ENCODE data around the gene GP1BB. TPM values are rescaled to one million over a fixed set of nuclear protein-coding genes. Genes with fewer than 3 reads are reported as not detected.

GP1BB gene
- total RNA-seq, 1 experiment from 2014 or later, result 3.6 TPM

DNA sequence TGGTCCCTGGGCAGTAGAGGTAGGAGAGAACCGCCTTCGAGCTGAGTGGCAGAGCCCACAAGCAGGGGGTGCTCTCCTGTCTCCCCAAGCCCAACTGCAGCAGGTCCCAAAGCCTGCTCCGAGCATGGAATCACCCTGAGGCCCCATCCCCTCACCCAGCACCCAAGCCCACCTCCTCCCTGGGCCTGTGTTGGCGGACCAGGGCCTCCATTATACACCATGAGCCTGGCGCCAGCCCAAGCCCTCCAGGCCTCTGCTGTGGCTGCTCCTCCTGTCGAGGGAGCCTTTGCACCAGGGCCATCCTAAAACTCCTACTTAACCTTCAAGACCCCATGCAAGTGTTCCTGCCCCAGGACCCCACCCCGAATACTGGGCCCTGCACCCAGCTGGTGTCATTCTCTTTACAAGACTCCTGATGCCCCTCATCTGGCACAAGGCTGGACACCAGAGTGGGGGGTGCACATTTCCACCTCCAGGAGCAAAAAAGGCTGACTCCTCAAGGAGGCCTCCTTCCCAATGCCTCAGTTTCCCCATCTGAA, 16.6 kb downstream of the GP1BB start:
- ChIA-PET POLR2A (no interaction called here), CTCF (interaction anchor here (0.6 kb wide), 1 partner anchor 38 kb away, joined by 5 read pairs; no protein-coding TSS in a partner anchor)
- in situ Hi-C loops (cut with HindIII; ENCODE audit: low pct_unique_long_range_greater_than_20kb, low sequenced_read_pairs) (no loop called here), intact Hi-C loops (cut with micrococcal nuclease; ENCODE audit: unreplicated experiment) (no loop called here)
- no peak for ATAC-seq
- H3K4me1 ChIP-seq (ENCODE audit: control insufficient read depth, insufficient read depth, low read length), result no peaks in the 10 kb centered on the region
- no peak overlapping the region for H3K4me3 ChIP-seq (ENCODE audit: low read depth in 2 of 2, low read length in 2 of 2)
- no peak for TF ChIP-seq SIN3A (IDR thresholded peaks at IDR 0.05; ENCODE audit: borderline replicate concordance, insufficient read depth, low read depth, low read length)
- TF ChIP-seq, protein P1, sequence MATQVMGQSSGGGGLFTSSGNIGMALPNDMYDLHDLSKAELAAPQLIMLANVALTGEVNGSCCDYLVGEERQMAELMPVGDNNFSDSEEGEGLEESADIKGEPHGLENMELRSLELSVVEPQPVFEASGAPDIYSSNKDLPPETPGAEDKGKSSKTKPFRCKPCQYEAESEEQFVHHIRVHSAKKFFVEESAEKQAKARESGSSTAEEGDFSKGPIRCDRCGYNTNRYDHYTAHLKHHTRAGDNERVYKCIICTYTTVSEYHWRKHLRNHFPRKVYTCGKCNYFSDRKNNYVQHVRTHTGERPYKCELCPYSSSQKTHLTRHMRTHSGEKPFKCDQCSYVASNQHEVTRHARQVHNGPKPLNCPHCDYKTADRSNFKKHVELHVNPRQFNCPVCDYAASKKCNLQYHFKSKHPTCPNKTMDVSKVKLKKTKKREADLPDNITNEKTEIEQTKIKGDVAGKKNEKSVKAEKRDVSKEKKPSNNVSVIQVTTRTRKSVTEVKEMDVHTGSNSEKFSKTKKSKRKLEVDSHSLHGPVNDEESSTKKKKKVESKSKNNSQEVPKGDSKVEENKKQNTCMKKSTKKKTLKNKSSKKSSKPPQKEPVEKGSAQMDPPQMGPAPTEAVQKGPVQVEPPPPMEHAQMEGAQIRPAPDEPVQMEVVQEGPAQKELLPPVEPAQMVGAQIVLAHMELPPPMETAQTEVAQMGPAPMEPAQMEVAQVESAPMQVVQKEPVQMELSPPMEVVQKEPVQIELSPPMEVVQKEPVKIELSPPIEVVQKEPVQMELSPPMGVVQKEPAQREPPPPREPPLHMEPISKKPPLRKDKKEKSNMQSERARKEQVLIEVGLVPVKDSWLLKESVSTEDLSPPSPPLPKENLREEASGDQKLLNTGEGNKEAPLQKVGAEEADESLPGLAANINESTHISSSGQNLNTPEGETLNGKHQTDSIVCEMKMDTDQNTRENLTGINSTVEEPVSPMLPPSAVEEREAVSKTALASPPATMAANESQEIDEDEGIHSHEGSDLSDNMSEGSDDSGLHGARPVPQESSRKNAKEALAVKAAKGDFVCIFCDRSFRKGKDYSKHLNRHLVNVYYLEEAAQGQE (IDR thresholded peaks at IDR 0.05; ENCODE audit: insufficient read depth in 1 of 2, low read depth in 2 of 2, low read length in 1 of 2), result no peak
- TF ChIP-seq, protein P2, sequence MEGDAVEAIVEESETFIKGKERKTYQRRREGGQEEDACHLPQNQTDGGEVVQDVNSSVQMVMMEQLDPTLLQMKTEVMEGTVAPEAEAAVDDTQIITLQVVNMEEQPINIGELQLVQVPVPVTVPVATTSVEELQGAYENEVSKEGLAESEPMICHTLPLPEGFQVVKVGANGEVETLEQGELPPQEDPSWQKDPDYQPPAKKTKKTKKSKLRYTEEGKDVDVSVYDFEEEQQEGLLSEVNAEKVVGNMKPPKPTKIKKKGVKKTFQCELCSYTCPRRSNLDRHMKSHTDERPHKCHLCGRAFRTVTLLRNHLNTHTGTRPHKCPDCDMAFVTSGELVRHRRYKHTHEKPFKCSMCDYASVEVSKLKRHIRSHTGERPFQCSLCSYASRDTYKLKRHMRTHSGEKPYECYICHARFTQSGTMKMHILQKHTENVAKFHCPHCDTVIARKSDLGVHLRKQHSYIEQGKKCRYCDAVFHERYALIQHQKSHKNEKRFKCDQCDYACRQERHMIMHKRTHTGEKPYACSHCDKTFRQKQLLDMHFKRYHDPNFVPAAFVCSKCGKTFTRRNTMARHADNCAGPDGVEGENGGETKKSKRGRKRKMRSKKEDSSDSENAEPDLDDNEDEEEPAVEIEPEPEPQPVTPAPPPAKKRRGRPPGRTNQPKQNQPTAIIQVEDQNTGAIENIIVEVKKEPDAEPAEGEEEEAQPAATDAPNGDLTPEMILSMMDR (IDR thresholded peaks at IDR 0.05), result no peak
- no peak for TF ChIP-seq TCF7L2 (IDR thresholded peaks at IDR 0.05; ENCODE audit: low read depth, low read length)
- TF ChIP-seq POLR2AphosphoS5 (IDR thresholded peaks at IDR 0.05; ENCODE audit: low read depth, low read length), result no peak
- H3K9me3 ChIP-seq (ENCODE audit: control insufficient read depth, insufficient read depth, low read depth, low read length), result no peaks in the 10 kb centered on the region
- no peaks in the 10 kb centered on the region for H3K36me3 ChIP-seq (ENCODE audit: control insufficient read depth, insufficient read depth, low read length)
- no TSS peak for BruUV-seq (replicated peaks)
- DNase-seq (ENCODE audit: low read depth, low spot score), result no peak
- H3K27ac ChIP-seq (ENCODE audit: low read length), result no peak overlapping the region
- H3K27me3 ChIP-seq (ENCODE audit: control insufficient read depth, insufficient read depth, low read length), result no peaks in the 10 kb centered on the region

DNA sequence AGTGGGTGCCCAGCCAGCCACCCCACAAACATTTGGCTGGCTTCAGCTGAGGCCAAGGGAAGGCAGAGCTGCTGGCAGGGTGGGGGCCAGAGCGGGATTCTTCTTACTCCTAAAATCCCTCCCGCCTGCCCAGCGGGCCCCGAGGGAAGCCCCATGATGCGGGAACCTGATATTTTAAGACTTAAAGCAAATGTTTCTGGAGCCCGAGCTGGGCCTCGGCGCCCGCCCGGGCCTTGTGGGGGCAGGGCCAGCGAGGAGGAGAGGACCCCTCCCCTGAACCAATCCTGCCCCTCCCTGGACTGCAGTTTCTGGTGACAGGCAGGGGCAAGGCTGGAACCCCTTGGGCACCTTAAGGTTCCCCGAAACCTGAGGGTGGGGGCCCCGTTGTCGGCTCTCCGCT, 17.2 kb downstream of the GP1BB start:
- CTCF ChIA-PET, result no interaction called here
- in situ Hi-C loops (cut with HindIII; ENCODE audit: low pct_unique_long_range_greater_than_20kb, low sequenced_read_pairs), result no loop called here
- Histone ChIP-seq H3K36me3 (ENCODE audit: control insufficient read depth, insufficient read depth, low read length) (no peaks in the 10 kb centered on the region), H3K9me3 (ENCODE audit: control insufficient read depth, insufficient read depth, low read depth, low read length) (no peaks in the 10 kb centered on the region), H3K27me3 (ENCODE audit: control insufficient read depth, insufficient read depth, low read length) (no peaks in the 10 kb centered on the region), H3K4me1 (ENCODE audit: control insufficient read depth, insufficient read depth, low read length) (peaks cover 2% of the 10 kb centered on the region; the same call in 1 of the 2 replicates), H3K4me3 (ENCODE audit: low read depth in 2 of 2, low read length in 2 of 2) (no peak overlapping the region), H3K27ac (ENCODE audit: low read length) (no peak overlapping the region)
- TF ChIP-seq TCF7L2 (IDR thresholded peaks at IDR 0.05; ENCODE audit: low read depth, low read length) (no peak), SIN3A (IDR thresholded peaks at IDR 0.05; ENCODE audit: borderline replicate concordance, insufficient read depth, low read depth, low read length) (no peak), POLR2AphosphoS5 (IDR thresholded peaks at IDR 0.05; ENCODE audit: low read depth, low read length) (no peak)
- TF ChIP-seq, protein P2 (IDR thresholded peaks at IDR 0.05), result no peak
- TF ChIP-seq, protein P1 (IDR thresholded peaks at IDR 0.05; ENCODE audit: insufficient read depth in 1 of 2, low read depth in 2 of 2, low read length in 1 of 2), result no peak
- DNase-seq (ENCODE audit: low read depth, low spot score), result no peak
- intact Hi-C loops (cut with micrococcal nuclease; ENCODE audit: unreplicated experiment), result no loop called here
- BruUV-seq (replicated peaks), result no TSS peak
- POLR2A ChIA-PET, result no interaction called here
- no peak for ATAC-seq
